MM.1S (cell line): ENCODE data around the gene PLA2G4B.

Experiments used
- CTCF ChIP-seq: fragments of 300-600 bp; sonication (generic); IDR thresholded peaks from 2 replicates; pipeline ENCODE4 v1.5.1; 2016; ENCODE audit warnings: antibody characterized with exemption, low read length, mixed read lengths
- EZH2 ChIP-seq: fragments of 300-600 bp; sonication (generic); optimal IDR thresholded peaks from 2 replicates; pipeline ENCODE3; 2017; ENCODE audit warnings: low read depth, mild to moderate bottlenecking, antibody characterized with exemption, low read length, mixed read lengths

DNA sequence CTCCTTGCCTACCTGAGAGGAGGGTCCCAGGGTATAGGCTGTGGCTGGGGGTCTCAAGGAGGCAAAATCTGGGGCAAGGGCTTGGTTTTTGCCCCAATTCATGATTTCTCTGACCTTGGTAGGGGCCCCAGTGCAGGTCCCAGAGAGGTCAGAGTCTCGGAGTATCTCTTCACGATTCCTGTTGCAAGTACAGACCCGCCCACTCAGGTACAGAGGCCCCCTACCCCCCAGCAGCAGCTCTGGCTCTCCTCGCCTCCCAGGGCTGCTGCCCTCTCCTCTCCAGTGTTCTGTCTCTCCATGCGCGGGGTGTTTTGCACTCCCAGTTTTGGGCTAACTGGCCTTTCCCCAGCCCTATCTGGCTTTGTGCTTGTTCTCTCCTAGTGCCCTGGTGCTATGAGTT is 16.2 kb upstream of the PLA2G4B start:
- TF ChIP-seq CTCF (no peak), EZH2 (no peak)
